Astrocyte (in vitro differentiated cells and primary cell): ENCODE data around the gene OR10AD1. TPM values are rescaled to one million over a fixed set of nuclear protein-coding genes. Genes with fewer than 3 reads are reported as not detected.
A peak's percentile ranks its signal among the peaks of the same experiment; 100 is the strongest.

Experiments used
- DNase-seq: peaks from one replicate; pipeline ENCODE4 v3.0.0-alpha.2; 2010; ENCODE audit warnings: low read depth
- FAIRE-seq: peaks from 2 replicates; lab custom pipeline; 2011; peaks lifted over from hg19 to GRCh38; lab: Jason Lieb, UNC
- H2AFZ ChIP-seq: 2 replicates; pipeline ENCODE4 v1.6.0; 2012; ENCODE audit warnings: low read depth, low read length, inconsistent platforms
- H3K27ac ChIP-seq: 2 replicates; pipeline ENCODE4 v1.5.1; 2011; ENCODE audit warnings: low read depth, low read length, inconsistent platforms
- H3K27me3 ChIP-seq: 2 replicates; pipeline ENCODE4 v1.6.0; 2011; ENCODE audit warnings: low read length, inconsistent platforms; ENCODE audit not compliant: insufficient read depth
- H3K36me3 ChIP-seq: 2 replicates; pipeline ENCODE4 v1.5.1; 2011; ENCODE audit warnings: low read length, inconsistent platforms; ENCODE audit not compliant: insufficient read depth
- H3K4me1 ChIP-seq: 2 replicates; pipeline ENCODE4 v1.5.1; 2011; ENCODE audit warnings: low read length, inconsistent platforms; ENCODE audit not compliant: insufficient read depth
- H3K4me2 ChIP-seq: 2 replicates; pipeline ENCODE4 v1.6.0; 2012; ENCODE audit warnings: low read length, inconsistent platforms
- H3K4me3 ChIP-seq: 2 replicates; pipeline ENCODE4 v1.5.1; 2011; ENCODE audit warnings: low read depth, mild to moderate bottlenecking, low read length, inconsistent platforms; ENCODE audit not compliant: insufficient read depth
- H3K79me2 ChIP-seq: 2 replicates; pipeline ENCODE4 v1.6.0; 2012; ENCODE audit warnings: mild to moderate bottlenecking, low read length, inconsistent platforms; ENCODE audit not compliant: insufficient read depth
- H3K9ac ChIP-seq: 2 replicates; pipeline ENCODE4 v1.6.0; 2012; ENCODE audit warnings: mild to moderate bottlenecking, low read length, inconsistent platforms
- H3K9me3 ChIP-seq: 2 replicates; pipeline ENCODE4 v1.5.1; 2012; ENCODE audit warnings: low read depth, mild to moderate bottlenecking, low read length, inconsistent platforms; ENCODE audit not compliant: insufficient read depth
- H4K20me1 ChIP-seq: 2 replicates; pipeline ENCODE4 v1.6.0; 2012; ENCODE audit warnings: low read length, inconsistent platforms; ENCODE audit not compliant: insufficient read depth
- H3K27ac Mint-ChIP-seq: one replicate; pipeline ENCODE4 v1.8.0; 2021; ENCODE audit warnings: mild to moderate bottlenecking, mixed read lengths; ENCODE audit not compliant: unreplicated experiment
- H3K27me3 Mint-ChIP-seq: one replicate; pipeline ENCODE4 v1.8.0; 2021; ENCODE audit warnings: low read depth, mixed read lengths; ENCODE audit not compliant: unreplicated experiment
- H3K36me3 Mint-ChIP-seq: one replicate; pipeline ENCODE4 v1.8.0; 2021; ENCODE audit warnings: low read depth, mixed read lengths; ENCODE audit not compliant: unreplicated experiment
- H3K4me1 Mint-ChIP-seq: one replicate; pipeline ENCODE4 v1.8.0; 2021; ENCODE audit warnings: low read depth, mixed read lengths; ENCODE audit not compliant: unreplicated experiment
- H3K4me3 Mint-ChIP-seq: one replicate; pipeline ENCODE4 v1.8.0; 2021; ENCODE audit warnings: mild to moderate bottlenecking, moderate library complexity, mixed read lengths; ENCODE audit not compliant: unreplicated experiment
- H3K9me3 Mint-ChIP-seq: one replicate; pipeline ENCODE4 v1.8.0; 2021; ENCODE audit warnings: mild to moderate bottlenecking, mixed read lengths; ENCODE audit not compliant: unreplicated experiment
- EZH2 ChIP-seq: IDR thresholded peaks from 2 replicates; pipeline ENCODE4 v1.6.1; 2012; ENCODE audit warnings: mild to moderate bottlenecking, low read length, inconsistent platforms; ENCODE audit not compliant: insufficient read depth
- total RNA-seq: library from RNA; stranded (reverse); gene quantifications from 2 replicates; pipeline ENCODE4 v1.2.1, GENCODE V29; 2021
- TF ChIP-seq, protein P1 (sequence below): IDR thresholded peaks from 2 replicates; pipeline ENCODE4 v1.5.1; 2011; ENCODE audit warnings: low read depth, mild to moderate bottlenecking, inconsistent platforms, low read length, moderate library complexity; ENCODE audit not compliant: insufficient read depth

Gene OR10AD1
- total RNA-seq, 1 donor from 2014 or later, result not detected

DNA sequence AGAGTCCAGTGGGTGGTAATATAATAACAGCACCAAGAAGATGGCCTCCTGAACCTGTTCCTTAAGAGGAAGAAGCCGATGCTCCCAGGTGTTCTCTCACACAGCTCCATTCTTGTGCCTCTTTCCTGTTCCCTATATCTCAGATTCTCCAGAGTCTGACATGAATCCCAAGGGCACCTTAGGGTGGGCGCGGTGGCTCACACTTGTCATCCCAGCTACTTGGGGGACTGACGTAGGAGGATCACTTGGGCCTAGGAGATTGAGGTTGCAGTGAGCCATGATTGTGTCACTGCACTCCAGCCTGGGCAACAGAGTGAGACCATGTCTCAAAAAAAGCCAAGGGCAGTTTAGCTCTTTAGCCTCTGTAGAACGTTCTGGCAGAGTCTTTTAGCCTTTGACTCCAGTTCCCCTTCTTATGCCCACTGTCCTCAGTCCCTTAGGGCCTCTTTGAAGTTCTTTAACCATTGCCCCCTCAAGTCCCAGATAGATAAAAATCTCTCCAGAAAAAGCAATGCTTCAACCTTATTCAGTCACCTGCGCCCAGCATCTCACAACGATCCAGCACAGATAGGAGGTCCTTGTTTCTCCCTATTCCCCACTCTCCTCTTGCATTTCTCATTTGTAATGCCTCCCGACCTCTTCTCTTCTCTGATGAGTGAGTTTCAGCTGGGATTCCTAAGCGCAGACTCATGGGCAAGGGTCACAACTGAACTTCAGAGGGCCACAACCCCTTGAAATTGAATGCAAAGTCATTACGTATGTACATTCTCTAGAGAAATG, 15.0 kb downstream of the OR10AD1 start:
- Mint-ChIP-seq H3K27me3 (peaks cover 38% of the 10 kb centered on the region), H3K9me3 (no peaks in the 10 kb centered on the region), H3K4me1 (peaks cover 7% of the 10 kb centered on the region), H3K27ac (no peak overlapping the region), H3K4me3 (no peak overlapping the region), H3K36me3 (no peaks in the 10 kb centered on the region)
- no peak overlapping the region for H3K9ac ChIP-seq
- no peak overlapping the region for H3K27ac ChIP-seq
- H4K20me1 ChIP-seq, result no peaks in the 10 kb centered on the region
- H3K36me3 ChIP-seq, result no peaks in the 10 kb centered on the region
- H3K27me3 ChIP-seq, result peaks cover 26% of the 10 kb centered on the region
- no peak for TF ChIP-seq EZH2
- TF ChIP-seq, protein P1, sequence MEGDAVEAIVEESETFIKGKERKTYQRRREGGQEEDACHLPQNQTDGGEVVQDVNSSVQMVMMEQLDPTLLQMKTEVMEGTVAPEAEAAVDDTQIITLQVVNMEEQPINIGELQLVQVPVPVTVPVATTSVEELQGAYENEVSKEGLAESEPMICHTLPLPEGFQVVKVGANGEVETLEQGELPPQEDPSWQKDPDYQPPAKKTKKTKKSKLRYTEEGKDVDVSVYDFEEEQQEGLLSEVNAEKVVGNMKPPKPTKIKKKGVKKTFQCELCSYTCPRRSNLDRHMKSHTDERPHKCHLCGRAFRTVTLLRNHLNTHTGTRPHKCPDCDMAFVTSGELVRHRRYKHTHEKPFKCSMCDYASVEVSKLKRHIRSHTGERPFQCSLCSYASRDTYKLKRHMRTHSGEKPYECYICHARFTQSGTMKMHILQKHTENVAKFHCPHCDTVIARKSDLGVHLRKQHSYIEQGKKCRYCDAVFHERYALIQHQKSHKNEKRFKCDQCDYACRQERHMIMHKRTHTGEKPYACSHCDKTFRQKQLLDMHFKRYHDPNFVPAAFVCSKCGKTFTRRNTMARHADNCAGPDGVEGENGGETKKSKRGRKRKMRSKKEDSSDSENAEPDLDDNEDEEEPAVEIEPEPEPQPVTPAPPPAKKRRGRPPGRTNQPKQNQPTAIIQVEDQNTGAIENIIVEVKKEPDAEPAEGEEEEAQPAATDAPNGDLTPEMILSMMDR, result no peak
- H3K4me1 ChIP-seq, result peaks cover 6% of the 10 kb centered on the region
- no peak for DNase-seq
- H3K4me3 ChIP-seq, result no peak overlapping the region
- H3K4me2 ChIP-seq, result no peak overlapping the region
- FAIRE-seq, result no peak
- H3K9me3 ChIP-seq, result no peaks in the 10 kb centered on the region
- H2AFZ ChIP-seq, result no peak overlapping the region
- no peaks in the 10 kb centered on the region for H3K79me2 ChIP-seq

- TF ChIP-seq, protein P1, result no peak
- no peak for TF ChIP-seq EZH2
- peak overlapping the region; percentile 92 for H3K4me3 Mint-ChIP-seq
- Histone ChIP-seq H3K36me3 (no peaks in the 10 kb centered on the region), H2AFZ (no peak overlapping the region), H3K4me2 (peak overlapping the region; percentile 98), H3K9ac (no peak overlapping the region), H3K27ac (no peak overlapping the region), H3K9me3 (no peaks in the 10 kb centered on the region), H3K4me3 (no peak overlapping the region), H3K27me3 (peaks cover 31% of the 10 kb centered on the region), H3K4me1 (peaks cover 6% of the 10 kb centered on the region), H3K79me2 (no peaks in the 10 kb centered on the region), H4K20me1 (no peaks in the 10 kb centered on the region)
- no peaks in the 10 kb centered on the region for H3K9me3 Mint-ChIP-seq
- peaks cover 55% of the 10 kb centered on the region for H3K27me3 Mint-ChIP-seq
- FAIRE-seq, result no peak
- no peaks in the 10 kb centered on the region for H3K36me3 Mint-ChIP-seq
- H3K4me1 Mint-ChIP-seq, result peaks cover 7% of the 10 kb centered on the region
- H3K27ac Mint-ChIP-seq, result no peak overlapping the region
- no peak for DNase-seq
These were observed 17.7 kb downstream of the OR10AD1 start for GRCh38 chr12:48185181-48185919.
